GM12878 (cell line): ENCODE data around the gene AIDA. TPM values are rescaled to one million over a fixed set of nuclear protein-coding genes. Genes with fewer than 3 reads are reported as not detected.

ENCODE experiments used
- BCLAF1 ChIP-seq: fragments of 450-650 bp; IDR thresholded peaks from 2 replicates; pipeline ENCODE4 v1.6.1; 2017; ENCODE audit warnings: antibody characterized with exemption, mild to moderate bottlenecking, moderate library complexity
- CBFB ChIP-seq: IDR thresholded peaks from 2 replicates; pipeline ENCODE4 v1.6.1; 2016; ENCODE audit warnings: antibody characterized with exemption, low read depth
- ETV6 ChIP-seq, 2 experiments: fragments of 450-650 bp in 1 of 2; IDR thresholded peaks in 1 of 2; conservative IDR thresholded peaks in 1 of 2; 2 replicates each; pipeline ENCODE4 v1.6.1; 2014; ENCODE audit warnings: antibody characterized with exemption in 1 of 2, borderline replicate concordance in 1 of 2, low read depth in 1 of 2, mild to moderate bottlenecking in 1 of 2, moderate library complexity in 1 of 2
- MEF2A ChIP-seq: IDR thresholded peaks from 2 replicates; pipeline ENCODE4 v1.6.1; 2011; ENCODE audit warnings: low read depth, mild to moderate bottlenecking, low read length, moderate library complexity; ENCODE audit not compliant: insufficient read depth
- MTA2 ChIP-seq: fragments of 450-650 bp; IDR thresholded peaks from 2 replicates; pipeline ENCODE4 v1.6.1; 2016; ENCODE audit warnings: low read depth, mild to moderate bottlenecking, moderate library complexity
- NR2C2 ChIP-seq: IDR thresholded peaks from 2 replicates; pipeline ENCODE4 v1.6.1; 2011; ENCODE audit warnings: borderline replicate concordance, low read depth; ENCODE audit not compliant: control insufficient read depth, insufficient read length
- PBX3 ChIP-seq: IDR thresholded peaks from 2 replicates; pipeline ENCODE4 v1.6.1; 2011; ENCODE audit warnings: mild to moderate bottlenecking, low read depth, low read length, moderate library complexity; ENCODE audit not compliant: insufficient replicate concordance
- POLR2AphosphoS5 ChIP-seq: IDR thresholded peaks from 2 replicates; pipeline ENCODE4 v1.6.1; 2011; ENCODE audit warnings: mild to moderate bottlenecking, low read length, inconsistent platforms
- RB1 ChIP-seq: fragments of 450-650 bp; formaldehyde crosslinking; IDR thresholded peaks from 2 replicates; pipeline ENCODE4 v1.6.1; 2017; ENCODE audit warnings: mild to moderate bottlenecking, borderline replicate concordance
- SMARCA5 ChIP-seq: fragments of 450-650 bp; IDR thresholded peaks from 2 replicates; pipeline ENCODE4 v1.6.1; 2017; ENCODE audit warnings: mild to moderate bottlenecking
- TARDBP ChIP-seq: IDR thresholded peaks from 2 replicates; pipeline ENCODE4 v1.6.1; 2016; ENCODE audit warnings: borderline replicate concordance
- TCF3 ChIP-seq: IDR thresholded peaks from 2 replicates; pipeline ENCODE4 v1.6.1; 2012; ENCODE audit warnings: low read depth, mild to moderate bottlenecking, low read length, borderline replicate concordance; ENCODE audit not compliant: insufficient read depth
- YBX1 ChIP-seq: fragments of 450-650 bp; IDR thresholded peaks from 2 replicates; pipeline ENCODE4 v1.6.1; 2016; ENCODE audit warnings: antibody characterized with exemption
- ZNF217 ChIP-seq: fragments of 450-650 bp; IDR thresholded peaks from 2 replicates; pipeline ENCODE4 v1.6.1; 2017; ENCODE audit warnings: antibody characterized with exemption, mild to moderate bottlenecking
- polyA plus RNA-seq, 11 experiments: library from polyadenylated mRNA; depleted of rRNA in 4 of 11; unstranded in 6 of 11; stranded (reverse) in 5 of 11; fragments of >200 nt; fragmentation: Nextera tagmentation in 4 of 11; fragmentation: Illumina TruSeq in 1 of 11; extraction: Ambion mirVana in 4 of 11; extraction: Trizol in 1 of 11; gene quantifications; 1 replicate in 1 of 11; 2 replicates in 10 of 11; pipeline versions ENCODE4 v1.2.1 to v1.2.3, GENCODE V29; 2011 to 2016; ENCODE audit warnings: inconsistent platforms in 2 of 11, missing spikeins in 2 of 11, low read depth in 1 of 11
- total RNA-seq, 4 experiments: library from RNA; depleted of rRNA in 3 of 4; stranded (reverse); fragments of >200 nt in 3 of 4; fragmentation: Illumina TruSeq in 1 of 4; extraction: Trizol in 1 of 4; gene quantifications; 2 replicates each; pipeline versions ENCODE4 v1.2.1 to v1.2.3, GENCODE V29; 2013 to 2021
- TF ChIP-seq, protein P1 (sequence below): fragments of 450-650 bp; IDR thresholded peaks from 2 replicates; pipeline ENCODE4 v1.6.1; 2017; ENCODE audit warnings: mild to moderate bottlenecking, moderate library complexity
- TF ChIP-seq, protein P2 (sequence below): fragments of 450-650 bp; formaldehyde crosslinking; IDR thresholded peaks from 2 replicates; pipeline ENCODE4 v1.4.0; 2020; ENCODE audit warnings: mild to moderate bottlenecking, moderate library complexity

AIDA gene
- total and polyA plus RNA-seq, 10 of the 15 experiments (the other 5 are each of a cell fraction or from before 2014, with no cell fraction given): 8.9 to 43.1 (median 19.2) TPM

GRCh38 chr1:222643938-222644635 lies 68.2 kb downstream of the AIDA start (continued):
- TF ChIP-seq, protein P1, sequence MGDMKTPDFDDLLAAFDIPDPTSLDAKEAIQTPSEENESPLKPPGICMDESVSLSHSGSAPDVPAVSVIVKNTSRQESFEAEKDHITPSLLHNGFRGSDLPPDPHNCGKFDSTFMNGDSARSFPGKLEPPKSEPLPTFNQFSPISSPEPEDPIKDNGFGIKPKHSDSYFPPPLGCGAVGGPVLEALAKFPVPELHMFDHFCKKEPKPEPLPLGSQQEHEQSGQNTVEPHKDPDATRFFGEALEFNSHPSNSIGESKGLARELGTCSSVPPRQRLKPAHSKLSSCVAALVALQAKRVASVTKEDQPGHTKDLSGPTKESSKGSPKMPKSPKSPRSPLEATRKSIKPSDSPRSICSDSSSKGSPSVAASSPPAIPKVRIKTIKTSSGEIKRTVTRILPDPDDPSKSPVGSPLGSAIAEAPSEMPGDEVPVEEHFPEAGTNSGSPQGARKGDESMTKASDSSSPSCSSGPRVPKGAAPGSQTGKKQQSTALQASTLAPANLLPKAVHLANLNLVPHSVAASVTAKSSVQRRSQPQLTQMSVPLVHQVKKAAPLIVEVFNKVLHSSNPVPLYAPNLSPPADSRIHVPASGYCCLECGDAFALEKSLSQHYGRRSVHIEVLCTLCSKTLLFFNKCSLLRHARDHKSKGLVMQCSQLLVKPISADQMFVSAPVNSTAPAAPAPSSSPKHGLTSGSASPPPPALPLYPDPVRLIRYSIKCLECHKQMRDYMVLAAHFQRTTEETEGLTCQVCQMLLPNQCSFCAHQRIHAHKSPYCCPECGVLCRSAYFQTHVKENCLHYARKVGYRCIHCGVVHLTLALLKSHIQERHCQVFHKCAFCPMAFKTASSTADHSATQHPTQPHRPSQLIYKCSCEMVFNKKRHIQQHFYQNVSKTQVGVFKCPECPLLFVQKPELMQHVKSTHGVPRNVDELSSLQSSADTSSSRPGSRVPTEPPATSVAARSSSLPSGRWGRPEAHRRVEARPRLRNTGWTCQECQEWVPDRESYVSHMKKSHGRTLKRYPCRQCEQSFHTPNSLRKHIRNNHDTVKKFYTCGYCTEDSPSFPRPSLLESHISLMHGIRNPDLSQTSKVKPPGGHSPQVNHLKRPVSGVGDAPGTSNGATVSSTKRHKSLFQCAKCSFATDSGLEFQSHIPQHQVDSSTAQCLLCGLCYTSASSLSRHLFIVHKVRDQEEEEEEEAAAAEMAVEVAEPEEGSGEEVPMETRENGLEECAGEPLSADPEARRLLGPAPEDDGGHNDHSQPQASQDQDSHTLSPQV: no peak
- TF ChIP-seq NR2C2: no peak
- peak; percentile 94 for TF ChIP-seq POLR2AphosphoS5
- TF ChIP-seq MEF2A: no peak
- TF ChIP-seq CBFB: peak; percentile 74; the same call in 1 of the 2 replicates
- no peak for TF ChIP-seq YBX1
- TF ChIP-seq ETV6 (conservative IDR thresholded peaks at IDR 0.05 in 1 of 2, IDR thresholded peaks at IDR 0.05 in 1 of 2; ENCODE audit: borderline replicate concordance in 1 of 2, low read depth in 1 of 2): 0 out of 4 replicates have a peak, but pooled peaks of 1 of the 2 experiments have one; percentile 59
- TF ChIP-seq SMARCA5: peak; percentile 64; the same call in 1 of the 2 replicates
- no peak; the same call in 1 of the 2 replicates for TF ChIP-seq TARDBP
- no peak for TF ChIP-seq PBX3
- TF ChIP-seq BCLAF1: peak; percentile 79; the same call in 1 of the 2 replicates
- 0 out of 2 replicates have a peak, but pooled peaks have one; percentile 10 for TF ChIP-seq RB1
- TF ChIP-seq, protein P2, sequence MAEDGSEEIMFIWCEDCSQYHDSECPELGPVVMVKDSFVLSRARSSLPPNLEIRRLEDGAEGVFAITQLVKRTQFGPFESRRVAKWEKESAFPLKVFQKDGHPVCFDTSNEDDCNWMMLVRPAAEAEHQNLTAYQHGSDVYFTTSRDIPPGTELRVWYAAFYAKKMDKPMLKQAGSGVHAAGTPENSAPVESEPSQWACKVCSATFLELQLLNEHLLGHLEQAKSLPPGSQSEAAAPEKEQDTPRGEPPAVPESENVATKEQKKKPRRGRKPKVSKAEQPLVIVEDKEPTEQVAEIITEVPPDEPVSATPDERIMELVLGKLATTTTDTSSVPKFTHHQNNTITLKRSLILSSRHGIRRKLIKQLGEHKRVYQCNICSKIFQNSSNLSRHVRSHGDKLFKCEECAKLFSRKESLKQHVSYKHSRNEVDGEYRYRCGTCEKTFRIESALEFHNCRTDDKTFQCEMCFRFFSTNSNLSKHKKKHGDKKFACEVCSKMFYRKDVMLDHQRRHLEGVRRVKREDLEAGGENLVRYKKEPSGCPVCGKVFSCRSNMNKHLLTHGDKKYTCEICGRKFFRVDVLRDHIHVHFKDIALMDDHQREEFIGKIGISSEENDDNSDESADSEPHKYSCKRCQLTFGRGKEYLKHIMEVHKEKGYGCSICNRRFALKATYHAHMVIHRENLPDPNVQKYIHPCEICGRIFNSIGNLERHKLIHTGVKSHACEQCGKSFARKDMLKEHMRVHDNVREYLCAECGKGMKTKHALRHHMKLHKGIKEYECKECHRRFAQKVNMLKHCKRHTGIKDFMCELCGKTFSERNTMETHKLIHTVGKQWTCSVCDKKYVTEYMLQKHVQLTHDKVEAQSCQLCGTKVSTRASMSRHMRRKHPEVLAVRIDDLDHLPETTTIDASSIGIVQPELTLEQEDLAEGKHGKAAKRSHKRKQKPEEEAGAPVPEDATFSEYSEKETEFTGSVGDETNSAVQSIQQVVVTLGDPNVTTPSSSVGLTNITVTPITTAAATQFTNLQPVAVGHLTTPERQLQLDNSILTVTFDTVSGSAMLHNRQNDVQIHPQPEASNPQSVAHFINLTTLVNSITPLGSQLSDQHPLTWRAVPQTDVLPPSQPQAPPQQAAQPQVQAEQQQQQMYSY (CRISPR knock-in tag): no peak
- 0 out of 2 replicates have a peak, but pooled peaks have one; percentile 22 for TF ChIP-seq MTA2
- no peak for TF ChIP-seq TCF3
- TF ChIP-seq ZNF217: no peak
